GM21423 (cell line): ENCODE results near the gene PRAC1.

ENCODE experiments used
- ATAC-seq: cut with Tn5 transposase; IDR thresholded peaks from one replicate; pipeline ENCODE4 v1.9.1; 2021; ENCODE audit warnings: mild to moderate bottlenecking, moderate library complexity; ENCODE audit not compliant: unreplicated experiment

The PRAC1 gene

DNA sequence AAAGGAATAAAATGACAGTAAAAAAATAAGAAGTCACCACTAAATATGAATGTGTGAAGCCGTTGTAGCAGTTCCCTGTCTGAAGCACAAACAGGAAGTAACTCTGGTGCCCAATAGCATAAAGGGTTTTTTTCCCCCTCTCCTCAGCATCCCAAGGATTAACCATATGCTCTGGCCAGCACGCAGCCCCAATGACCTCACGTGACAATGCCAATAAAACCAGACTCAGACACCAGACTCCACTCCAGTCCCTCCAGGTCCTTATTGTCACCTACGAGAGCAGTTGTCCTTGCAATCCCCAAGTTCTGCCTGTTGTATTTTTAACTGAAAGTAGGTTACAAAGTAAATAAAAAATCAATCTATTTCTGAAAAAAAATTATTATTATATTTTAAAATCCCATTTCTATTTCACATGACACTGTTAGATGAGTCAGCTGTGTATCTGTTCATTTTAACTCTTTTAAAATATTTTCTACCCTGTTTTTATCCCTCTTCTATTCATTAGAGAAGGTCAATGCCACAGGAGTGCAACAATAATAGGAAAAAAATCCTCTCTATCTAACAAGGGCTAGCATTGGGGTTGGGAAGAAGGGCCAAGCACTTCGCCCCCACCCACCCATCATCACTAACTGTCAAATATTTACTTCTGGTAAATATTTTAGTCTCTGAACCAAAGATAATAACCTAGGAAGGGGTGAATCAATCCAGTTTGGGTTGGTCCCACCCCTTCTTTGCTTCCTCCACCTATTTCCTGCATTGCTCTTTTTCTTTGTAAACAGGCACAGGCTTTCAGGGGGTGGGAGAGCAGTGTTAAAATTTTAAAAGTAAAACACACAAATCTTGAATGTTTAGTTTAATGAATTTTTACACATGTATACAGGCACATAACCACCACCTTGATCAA lies 6.6 kb downstream of the PRAC1 start:
- no peak for ATAC-seq

DNA sequence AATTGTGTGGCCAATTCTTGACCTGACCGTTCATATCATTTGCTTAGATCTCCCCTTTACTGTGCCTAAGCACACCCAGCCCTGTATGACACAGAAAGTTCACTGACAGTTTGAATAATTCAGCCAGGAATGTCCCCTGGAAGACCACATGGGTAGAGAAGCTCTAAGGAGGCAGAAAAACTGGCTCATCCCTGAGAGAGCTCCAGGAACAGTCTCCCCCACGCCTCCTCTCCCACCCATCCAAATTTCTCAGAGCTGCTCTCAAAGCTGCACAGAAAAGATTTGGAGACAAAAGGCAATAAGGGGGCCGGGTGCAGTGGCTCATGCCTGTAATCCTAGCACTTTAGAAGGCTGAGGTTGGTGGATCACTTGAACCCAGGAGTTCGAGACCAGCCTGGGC lies 11.2 kb downstream of the PRAC1 start:
- ATAC-seq, result no peak

DNA sequence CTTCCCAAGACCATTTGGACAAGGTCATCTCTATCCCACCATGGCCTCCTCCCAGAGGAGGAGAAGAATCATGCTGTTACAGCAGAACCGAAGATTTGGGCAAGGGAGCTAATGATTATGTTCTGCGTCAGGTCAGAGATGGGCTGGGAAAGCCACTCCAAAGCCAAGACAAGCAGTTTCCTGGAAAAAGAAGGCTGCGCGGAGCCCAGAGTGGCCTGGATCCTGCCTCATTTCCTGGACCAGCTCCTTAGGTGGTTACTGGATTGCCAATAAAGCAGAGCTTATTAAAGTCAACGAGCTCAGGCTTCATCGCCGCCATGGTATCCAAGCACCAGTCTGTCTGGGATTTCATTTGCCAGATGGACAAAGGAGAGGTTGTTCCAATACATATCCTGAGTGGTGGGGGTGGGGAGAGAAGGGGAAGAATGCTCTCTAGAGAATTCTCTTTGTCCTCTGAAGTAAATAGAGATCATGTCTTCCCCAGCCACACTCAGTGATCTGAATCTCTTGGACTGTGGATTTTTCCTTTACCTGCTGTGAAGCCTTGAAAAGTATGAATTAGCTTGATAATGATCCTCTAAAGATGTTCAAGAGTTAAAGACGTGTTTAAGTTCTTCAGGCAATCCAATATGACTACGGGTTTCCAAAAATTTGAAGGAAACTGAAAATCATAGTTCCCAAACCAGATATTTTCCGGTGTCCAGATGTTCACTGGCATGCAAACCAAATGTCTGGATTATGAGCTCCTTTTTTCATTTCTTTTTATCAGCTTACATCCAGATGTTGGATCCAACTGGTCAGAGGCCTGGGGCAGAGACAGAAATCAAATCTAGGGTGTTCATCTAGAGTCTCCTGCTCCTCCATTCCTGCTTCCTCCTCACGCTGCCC lies 17.7 kb downstream of the PRAC1 start:
- ATAC-seq, result no peak

DNA sequence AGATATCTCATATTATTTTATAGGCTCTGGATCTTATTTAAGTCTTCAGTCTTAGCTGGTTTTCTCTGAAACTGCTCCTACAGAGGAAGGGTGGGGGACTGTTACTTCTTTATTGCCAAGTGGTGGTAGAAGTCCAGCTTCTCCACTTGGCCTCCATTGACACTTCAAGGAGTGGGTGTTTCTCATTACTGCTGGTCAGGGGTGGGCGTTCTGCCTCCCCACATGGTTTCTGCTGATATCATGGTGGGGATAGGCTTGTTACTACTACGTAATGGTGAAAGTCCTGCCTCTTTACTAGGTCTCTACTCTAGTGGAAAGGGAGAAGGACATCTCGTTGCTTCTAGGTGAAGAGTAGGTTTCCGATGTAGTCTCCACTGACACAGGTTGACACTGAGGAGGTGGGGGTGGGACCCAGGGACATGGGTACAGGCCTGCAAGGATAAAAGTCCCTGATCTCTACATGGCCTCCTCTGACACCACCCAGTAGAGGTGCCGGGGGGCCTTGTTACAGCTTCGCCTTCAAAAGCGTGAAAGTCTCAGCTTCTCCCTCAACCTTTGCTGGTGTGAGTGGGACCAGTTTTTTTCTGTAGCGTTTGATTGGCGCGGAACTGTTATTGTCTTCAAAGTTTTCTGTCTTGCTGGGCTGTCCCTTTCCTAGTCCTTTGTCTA lies 20.3 kb downstream of the PRAC1 start:
- ATAC-seq, result no peak

DNA sequence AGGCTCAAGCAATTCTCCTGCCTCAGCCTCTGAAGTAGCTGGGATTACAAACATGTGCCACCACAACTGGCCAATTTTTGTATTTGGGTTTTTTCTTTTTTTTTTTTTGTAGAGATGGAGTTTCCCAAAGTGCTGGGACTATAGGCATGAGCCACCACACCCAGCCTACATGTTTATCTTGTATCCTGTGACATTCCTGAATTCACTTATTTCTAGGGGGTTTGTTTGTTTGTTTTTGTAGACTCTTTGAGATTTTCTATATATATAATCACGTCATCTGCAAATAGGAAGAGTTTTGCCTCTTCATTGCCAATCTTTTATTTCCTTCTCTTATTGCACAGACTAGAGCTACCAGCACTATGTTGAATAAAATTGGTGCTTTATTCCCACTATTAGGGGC lies 29.1 kb downstream of the PRAC1 start:
- ATAC-seq, result no peak

DNA sequence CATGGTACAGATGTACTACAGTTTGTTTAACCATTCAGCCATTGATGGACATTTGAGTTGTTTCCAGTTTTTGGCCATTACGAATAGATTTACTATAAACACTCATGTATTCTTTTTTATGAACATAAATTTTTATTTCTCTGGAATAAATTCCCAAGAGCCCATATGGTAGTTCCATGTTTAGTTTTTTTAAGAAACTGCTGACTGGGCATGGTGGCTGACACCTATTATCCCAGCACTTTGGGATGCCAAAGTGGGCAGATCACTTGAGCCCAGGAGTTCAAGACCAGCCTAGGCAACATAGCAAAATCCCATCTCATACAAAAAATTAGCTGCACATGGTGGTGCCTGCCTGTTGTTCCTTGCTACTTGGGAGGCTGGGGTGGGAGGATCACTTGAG lies 30.3 kb downstream of the PRAC1 start:
- no peak for ATAC-seq

DNA sequence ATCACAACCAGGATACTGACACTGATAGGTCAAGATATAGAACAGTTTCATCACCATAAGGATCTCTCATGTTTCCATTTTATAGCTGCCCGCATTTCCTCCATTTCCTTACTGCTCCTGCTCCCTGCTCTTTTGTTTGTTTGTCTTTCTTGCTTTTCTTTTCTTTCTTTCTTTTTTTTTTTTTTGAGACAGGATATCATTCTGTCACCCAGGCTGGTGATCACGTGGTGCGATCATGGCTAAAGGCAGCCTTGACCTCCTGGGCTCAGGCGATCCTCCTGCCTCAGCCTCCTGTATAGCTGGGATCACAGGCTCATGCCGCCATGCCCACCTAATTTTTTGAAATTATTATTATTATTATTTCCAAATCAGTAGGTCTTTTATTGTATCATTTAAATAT lies 31.7 kb downstream of the PRAC1 start:
- ATAC-seq, result no peak

DNA sequence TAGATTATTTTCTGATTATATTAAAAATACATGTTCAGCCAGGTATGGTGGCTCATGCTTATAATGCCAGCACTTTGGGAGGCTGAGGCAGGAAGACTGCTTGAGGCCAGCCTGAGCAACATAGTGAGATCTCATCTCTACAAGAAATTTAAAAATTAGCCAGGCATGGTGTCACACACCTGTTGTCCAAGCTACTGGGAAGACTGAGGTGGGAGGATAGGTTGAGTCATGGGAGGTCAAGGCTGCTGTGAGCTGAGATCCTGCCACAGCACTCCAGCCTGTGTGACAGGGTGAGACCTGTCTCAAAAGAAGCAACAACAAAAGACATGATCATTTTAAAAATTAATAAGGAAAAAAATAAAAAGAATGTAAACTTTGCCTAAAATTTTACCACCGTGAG lies 40.7 kb downstream of the PRAC1 start:
- no peak for ATAC-seq

DNA sequence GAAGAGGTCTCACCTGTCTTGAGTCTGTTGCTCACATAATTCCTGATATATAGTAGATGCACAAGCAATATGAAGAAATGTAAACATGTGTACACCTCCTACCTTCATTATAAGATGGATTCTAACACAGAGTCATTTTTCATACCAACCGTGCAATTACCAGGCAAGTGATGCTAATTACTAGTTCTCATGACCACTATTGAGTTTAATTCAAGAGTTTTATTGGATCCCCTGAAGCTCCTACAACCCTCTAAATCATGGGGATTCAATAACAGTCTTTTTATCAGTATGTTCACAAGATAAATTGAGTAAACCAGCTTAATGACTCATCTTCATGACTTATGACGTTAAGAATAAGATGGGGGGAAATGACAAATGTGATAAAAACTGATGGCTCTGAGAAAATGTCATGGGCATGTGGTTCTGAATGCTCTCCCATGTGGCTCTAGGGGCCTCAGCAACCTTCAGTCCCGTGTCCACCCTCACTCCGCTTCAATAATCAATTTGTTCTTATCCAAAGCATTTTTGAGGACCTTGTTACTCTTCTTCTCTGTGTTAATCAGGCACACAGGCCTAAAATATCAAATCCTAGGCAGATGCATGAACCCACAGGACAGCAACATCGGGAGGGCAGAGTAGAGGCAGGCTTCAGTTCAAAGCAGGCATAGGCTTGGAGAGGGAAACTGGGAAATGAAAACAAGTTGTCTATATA lies 42.8 kb downstream of the PRAC1 start:
- ATAC-seq, result no peak

DNA sequence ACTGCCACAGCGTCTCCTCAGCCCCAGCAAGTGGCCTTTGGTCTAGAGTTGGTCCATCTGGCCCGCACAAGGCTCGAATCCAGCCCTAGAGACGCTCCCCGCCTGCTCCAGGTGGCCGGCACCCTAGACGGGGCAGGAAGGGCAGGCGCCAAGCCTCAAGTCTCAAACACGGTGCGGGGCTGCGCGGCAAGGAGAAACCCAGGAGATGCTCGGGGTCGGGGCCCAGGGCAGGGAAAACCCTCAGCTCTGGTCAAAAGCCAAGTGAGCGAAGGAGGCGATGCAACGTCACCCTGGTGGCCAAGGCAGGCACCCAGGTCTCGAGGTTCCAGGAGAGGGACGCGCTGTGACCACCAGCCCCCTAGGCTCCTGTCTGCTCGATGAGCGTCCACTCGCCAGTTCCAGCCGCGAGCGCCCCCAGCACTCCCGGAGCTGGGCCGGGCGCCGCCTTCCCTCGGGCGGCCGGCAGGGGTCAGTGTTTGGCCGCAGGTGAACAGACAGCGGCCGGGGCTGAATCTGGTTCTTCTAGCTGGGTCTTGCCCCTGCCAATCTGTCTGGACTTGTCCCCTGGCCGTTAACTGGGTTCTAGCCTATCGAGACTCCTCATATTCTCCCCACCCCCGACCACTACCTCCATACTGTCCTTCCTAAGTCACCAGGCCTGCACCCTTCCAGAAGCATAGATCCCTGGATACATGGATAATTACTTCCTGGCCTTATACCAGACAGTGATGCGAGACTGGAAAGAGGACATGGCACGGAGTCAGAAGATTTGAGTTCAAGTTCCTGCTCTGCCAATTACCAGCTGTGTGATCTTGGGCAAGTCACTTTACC lies 44.0 kb downstream of the PRAC1 start:
- ATAC-seq, result no peak

DNA sequence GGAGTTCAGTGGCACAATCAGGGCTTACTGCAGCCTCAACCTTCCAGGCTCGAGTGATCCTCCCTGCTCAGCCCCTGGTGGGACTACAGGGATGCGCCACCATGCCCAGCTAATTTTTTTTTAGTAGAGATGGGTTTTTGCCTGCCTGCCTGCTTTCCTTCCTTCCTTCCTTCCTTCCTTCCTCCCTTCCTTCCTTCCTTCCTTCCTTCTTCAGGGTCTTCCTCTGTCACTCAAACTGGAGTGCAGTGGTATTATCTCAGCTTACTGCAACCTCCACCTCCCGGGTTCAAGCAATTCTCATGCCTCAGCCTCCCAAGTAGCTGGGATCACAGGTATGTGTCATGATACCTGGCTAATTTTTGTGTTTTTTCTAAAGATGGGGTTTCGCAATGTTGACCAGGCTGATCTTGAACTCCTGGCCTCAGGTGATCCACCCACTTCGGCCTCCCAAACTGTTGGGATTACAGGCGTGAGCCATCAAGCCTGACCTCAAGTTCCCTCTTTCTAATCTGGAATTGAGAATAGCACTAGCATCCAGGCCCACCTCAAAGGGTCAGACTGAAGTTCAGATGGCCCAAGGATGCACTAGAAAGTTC lies 45.3 kb downstream of the PRAC1 start:
- ATAC-seq, result no peak

DNA sequence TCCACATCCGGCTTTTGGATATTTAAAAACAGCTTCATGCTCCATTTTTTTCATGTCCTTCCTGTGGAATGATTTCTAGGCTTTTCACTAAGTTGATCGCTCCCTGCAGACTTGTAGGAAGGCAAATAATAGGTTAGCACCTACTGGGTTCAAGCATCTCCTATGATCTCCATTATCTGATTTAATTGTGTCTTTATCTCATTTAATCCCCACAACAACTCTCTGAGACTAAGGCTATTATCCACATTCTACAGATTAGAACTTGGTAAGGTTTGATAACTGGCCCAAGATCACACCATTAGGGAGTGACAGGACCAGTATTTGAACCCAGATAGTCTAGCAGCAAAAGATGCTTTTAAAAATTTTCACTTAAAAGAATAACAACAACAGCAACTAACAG lies 50.0 kb downstream of the PRAC1 start:
- ATAC-seq, result no peak
